Loucy (cell line): ENCODE results near the gene DNAJC17.

Experiments
- CTCF ChIP-seq: fragments of 200-600 bp; sonication (generic); conservative IDR thresholded peaks from 2 replicates; pipeline ENCODE4 v1.5.1; 2014; ENCODE audit warnings: mild to moderate bottlenecking, antibody characterized with exemption, low read length
- EZH2phosphoT487 ChIP-seq: fragments of 200-600 bp; IDR thresholded peaks from 2 replicates; pipeline ENCODE4 v1.6.1; 2018; ENCODE audit warnings: antibody characterized with exemption, mild to moderate bottlenecking, moderate library complexity, borderline replicate concordance

GRCh38 chr15:40785164-40785563, 22.1 kb downstream of the DNAJC17 start:
- TF ChIP-seq CTCF, result 0 out of 2 replicates have a peak, but pooled peaks have one; percentile 11
- no peak for TF ChIP-seq EZH2phosphoT487
